HG02763 (cell line): ENCODE measurements around the gene SOX15.

Experiments used
- ATAC-seq: cut with Tn5 transposase; IDR thresholded peaks from one replicate; pipeline ENCODE4 v1.9.1; 2021; ENCODE audit warnings: mild to moderate bottlenecking, moderate library complexity; ENCODE audit not compliant: unreplicated experiment

Gene SOX15

GRCh38 chr17:7579001-7579833 is 10.7 kb downstream of the SOX15 start, which contains the start of gene CD68:
Gene CD68 (plus strand): TSS chr17:7579638. CDS start chr17:7579678, 40 bp downstream.
- ATAC-seq, result no peak

- no peak for ATAC-seq
Measured at GRCh38 chr17:7577327-7578199, 12.3 kb downstream of the SOX15 start.

GRCh38 chr17:7576432-7576937 is 13.4 kb downstream of the SOX15 start:
- no peak for ATAC-seq

GRCh38 chr17:7575959-7576358 is 13.9 kb downstream of the SOX15 start:
- no peak for ATAC-seq

GRCh38 chr17:7575481-7575883 is 14.4 kb downstream of the SOX15 start:
- ATAC-seq, result no peak

- no peak for ATAC-seq
Measured at GRCh38 chr17:7574176-7574953, 15.5 kb downstream of the SOX15 start.

GRCh38 chr17:7573324-7574080 is 16.4 kb downstream of the SOX15 start:
- ATAC-seq, result no peak

GRCh38 chr17:7572588-7573323 is 17.1 kb downstream of the SOX15 start:
- peak; percentile 4 for ATAC-seq

GRCh38 chr17:7572338-7572587 is 17.6 kb downstream of the SOX15 start:
- peak; percentile 90 for ATAC-seq

- ATAC-seq, result no peak
Measured at GRCh38 chr17:7570351-7570750, 19.5 kb downstream of the SOX15 start.

GRCh38 chr17:7569571-7569970 is 20.3 kb downstream of the SOX15 start:
- ATAC-seq, result no peak

GRCh38 chr17:7563115-7563869 is 26.6 kb downstream of the SOX15 start:
- ATAC-seq, result no peak

GRCh38 chr17:7562208-7562605 is 27.7 kb downstream of the SOX15 start:
- ATAC-seq, result peak; percentile 7

- ATAC-seq, result peak; percentile 73
Measured at GRCh38 chr17:7561589-7562207, 28.2 kb downstream of the SOX15 start, which contains the start of gene SENP3. Gene SENP3 (plus strand): TSS chr17:7561919. CDS start chr17:7563077, 1,158 bp downstream.

GRCh38 chr17:7561028-7561575 is 28.8 kb downstream of the SOX15 start:
- peak; percentile 58 for ATAC-seq

- ATAC-seq, result no peak
Measured at GRCh38 chr17:7560172-7561027, 29.5 kb downstream of the SOX15 start.
